Gastrocnemius medialis (tissue), 4 donors: ENCODE data around the gene ANKH. TPM values are rescaled to one million over a fixed set of nuclear protein-coding genes. Genes with fewer than 3 reads are reported as not detected.
"Not testable (repeated sequence)": the region's sequence is repeated elsewhere in the genome, so short reads cannot be mapped to it uniquely, and the experiment has no call there.

Experiments
- ATAC-seq, 2 donors: fragments of 150-250 bp; one replicate each; pipeline ENCODE4 v1.9.1; 2016
- DNase-seq, 2 donors: peaks; one replicate each; pipeline ENCODE4 v3.0.0-alpha.2; 2019
- H3K27ac ChIP-seq, 4 donors: fragments of 200-600 bp; sonication (generic); 1 replicate in 1 of 4; 2 replicates in 3 of 4; pipeline ENCODE4 v1.5.1; 2016 to 2018; ENCODE audit warnings: mild to moderate bottlenecking in 2 of 4, moderate library complexity in 1 of 4
- H3K27me3 ChIP-seq, 3 donors: fragments of 200-600 bp; sonication (generic) in 2 of 3; 1 replicate in 1 of 3; 2 replicates in 2 of 3; pipeline versions ENCODE4 v1.5.1 to v1.6.0; 2016 to 2019; ENCODE audit warnings: mild to moderate bottlenecking in 1 of 3, moderate library complexity in 1 of 3
- H3K36me3 ChIP-seq, 2 donors: fragments of 200-600 bp; sonication (generic) in 1 of 2; one replicate each; pipeline ENCODE4 v1.5.1; 2017 to 2018
- H3K4me1 ChIP-seq, 2 donors: fragments of 200-600 bp; sonication (generic) in 1 of 2; one replicate each; pipeline ENCODE4 v1.5.1; 2016 to 2017; ENCODE audit warnings: mild to moderate bottlenecking in 2 of 2
- H3K4me3 ChIP-seq, 4 donors: fragments of 200-600 bp; sonication (generic) in 3 of 4; 1 replicate in 1 of 4; 2 replicates in 3 of 4; pipeline ENCODE4 v1.5.1; 2016 to 2019; ENCODE audit warnings: mild to moderate bottlenecking in 2 of 4
- H3K9me3 ChIP-seq, 3 donors: fragments of 200-600 bp; sonication (generic) in 2 of 3; 1 replicate in 1 of 3; 2 replicates in 2 of 3; pipeline ENCODE4 v1.5.1; 2016 to 2019
- POLR2A ChIP-seq, 2 donors: fragments of 450-650 bp; IDR thresholded peaks; one replicate each; pipeline ENCODE4 v1.6.1; 2017; ENCODE audit warnings: antibody characterized with exemption in 2 of 2, mild to moderate bottlenecking in 2 of 2, moderate library complexity in 2 of 2
- in situ Hi-C, 4 donors: fragments of 200-750 bp; cut with MboI; loops; one replicate each; pipeline versions ENCODE4 v1.15.0 to v1.8.0; 2017; ENCODE audit warnings: low sequenced_read_pairs in 4 of 4
- intact Hi-C: fragments of 100-400 bp; cut with DNase I; formaldehyde crosslinking; loops from one replicate; pipeline ENCODE4 v1.15.1; 2023; ENCODE audit warnings: low total_unique reads
- total RNA-seq, 4 donors: library from RNA; depleted of rRNA; stranded (reverse); fragments of >200 nt; gene quantifications; one replicate each; pipeline versions ENCODE4 v1.1.0 to v1.2.3, GENCODE V29; 2016
- TF ChIP-seq, protein P1 (sequence below), 5 experiments: fragments of 450-650 bp in 3 of 5; fragments of 200-600 bp in 2 of 5; sonication (generic) in 2 of 5; IDR thresholded peaks in 4 of 5; conservative IDR thresholded peaks in 1 of 5; 1 replicate in 4 of 5; 2 replicates in 1 of 5; pipeline ENCODE4 v1.5.1; 2016 to 2019; ENCODE audit warnings: antibody characterized with exemption in 5 of 5, mild to moderate bottlenecking in 3 of 5, moderate library complexity in 3 of 5

ANKH gene
- total RNA-seq, 4 donors from 2014 or later, result 33.5 to 52.1 (median 36.0) TPM

DNA sequence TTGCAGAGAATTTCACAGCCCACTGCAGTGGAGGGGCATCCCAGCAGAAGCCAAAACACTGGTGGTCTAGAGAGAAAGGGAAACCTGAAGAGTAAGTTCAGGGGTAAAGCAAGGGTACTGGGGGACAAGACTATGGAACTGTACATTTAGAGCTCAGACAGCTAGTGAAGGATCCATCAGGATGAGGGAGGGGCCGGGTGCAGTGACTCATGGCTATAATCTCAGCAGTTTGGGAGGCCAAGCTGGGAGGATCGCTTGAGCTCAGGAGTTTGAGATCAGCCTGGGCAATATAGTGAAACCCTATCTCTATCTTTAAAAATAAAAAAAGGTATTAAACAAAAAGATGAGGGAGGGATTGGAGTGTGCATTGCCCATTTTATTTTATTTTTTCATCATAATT, 7.8 kb upstream of the ANKH start:
- in situ Hi-C loops, result loop anchor here in 2 of 4 donors (10.0 kb wide), 1 partner anchor 125 kb away; no protein-coding TSS in a partner anchor
- intact Hi-C loops, result no loop called here
- DNase-seq, result no peak

DNA sequence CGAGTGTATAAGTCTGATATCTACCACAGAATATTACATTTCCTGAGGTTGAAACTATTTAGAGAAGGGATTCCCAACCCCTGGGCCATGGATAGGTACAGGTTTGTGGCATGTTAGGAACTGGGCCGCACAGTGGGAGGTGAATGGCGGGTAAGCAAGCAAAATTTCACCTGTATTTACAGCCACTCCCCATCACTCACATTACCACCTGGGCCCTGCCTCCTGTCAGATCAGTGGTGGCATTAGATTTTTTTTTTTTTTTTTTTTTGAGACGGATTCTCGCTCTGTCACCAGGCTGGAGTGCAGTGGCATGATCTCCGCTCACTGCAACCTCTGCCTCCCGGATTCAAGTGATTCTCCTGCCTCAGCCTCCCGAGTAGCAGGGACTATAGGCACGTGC, 6.6 kb upstream of the ANKH start:
- DNase-seq, intact Hi-C loops, ATAC-seq, H3K27ac ChIP-seq, H3K36me3 ChIP-seq, H3K4me1 ChIP-seq, H3K9me3 ChIP-seq, H3K4me3 ChIP-seq, H3K27me3 ChIP-seq: not testable (repeated sequence)
- in situ Hi-C loops, result loop anchor here in 2 of 4 donors (10.0 kb wide), 1 partner anchor 127 kb away; no protein-coding TSS in a partner anchor

More for the DNA sequence above, 7.8 kb upstream of the ANKH start:
- TF ChIP-seq, protein P1, sequence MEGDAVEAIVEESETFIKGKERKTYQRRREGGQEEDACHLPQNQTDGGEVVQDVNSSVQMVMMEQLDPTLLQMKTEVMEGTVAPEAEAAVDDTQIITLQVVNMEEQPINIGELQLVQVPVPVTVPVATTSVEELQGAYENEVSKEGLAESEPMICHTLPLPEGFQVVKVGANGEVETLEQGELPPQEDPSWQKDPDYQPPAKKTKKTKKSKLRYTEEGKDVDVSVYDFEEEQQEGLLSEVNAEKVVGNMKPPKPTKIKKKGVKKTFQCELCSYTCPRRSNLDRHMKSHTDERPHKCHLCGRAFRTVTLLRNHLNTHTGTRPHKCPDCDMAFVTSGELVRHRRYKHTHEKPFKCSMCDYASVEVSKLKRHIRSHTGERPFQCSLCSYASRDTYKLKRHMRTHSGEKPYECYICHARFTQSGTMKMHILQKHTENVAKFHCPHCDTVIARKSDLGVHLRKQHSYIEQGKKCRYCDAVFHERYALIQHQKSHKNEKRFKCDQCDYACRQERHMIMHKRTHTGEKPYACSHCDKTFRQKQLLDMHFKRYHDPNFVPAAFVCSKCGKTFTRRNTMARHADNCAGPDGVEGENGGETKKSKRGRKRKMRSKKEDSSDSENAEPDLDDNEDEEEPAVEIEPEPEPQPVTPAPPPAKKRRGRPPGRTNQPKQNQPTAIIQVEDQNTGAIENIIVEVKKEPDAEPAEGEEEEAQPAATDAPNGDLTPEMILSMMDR (IDR thresholded peaks at IDR 0.05 in 4 of 5, conservative IDR thresholded peaks at IDR 0.05 in 1 of 5), result no peak
- no peak for TF ChIP-seq POLR2A (IDR thresholded peaks at IDR 0.05)
- no peaks in the 10 kb centered on the region for H3K27me3 ChIP-seq
- peaks cover 8 to 13% of the 10 kb centered on the region in 2 donors for H3K4me1 ChIP-seq
- ATAC-seq, result no peak
- H3K9me3 ChIP-seq, result no peaks in the 10 kb centered on the region
- H3K4me3 ChIP-seq, result no peak overlapping the region
- H3K27ac ChIP-seq, result no peak overlapping the region
- no peaks in the 10 kb centered on the region for H3K36me3 ChIP-seq

DNA sequence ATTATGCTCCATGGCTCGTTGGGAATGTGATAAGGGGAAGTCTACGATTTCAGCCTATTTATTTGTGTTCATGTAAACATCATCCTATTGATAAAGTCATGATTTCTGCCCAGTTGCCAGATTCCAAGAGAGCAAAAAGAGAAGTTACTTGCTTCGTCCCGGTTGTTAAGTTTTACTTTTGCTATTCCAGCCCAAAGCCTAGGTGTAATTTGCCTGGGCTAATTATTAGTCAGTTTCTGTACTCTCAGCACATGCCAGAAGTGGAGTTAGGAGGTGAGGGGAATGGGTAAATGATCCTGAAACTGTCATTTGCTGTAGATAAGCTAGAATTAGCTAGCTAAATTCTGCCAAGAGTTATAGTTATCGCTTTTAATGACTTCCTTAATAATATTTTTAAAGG, 4.5 kb upstream of the ANKH start:
- ATAC-seq, result no peak
- Histone ChIP-seq H3K36me3 (no peaks in the 10 kb centered on the region), H3K27ac (no peak overlapping the region), H3K4me1 (no peaks in the 10 kb centered on the region), H3K4me3 (no peak overlapping the region), H3K27me3 (no peaks in the 10 kb centered on the region), H3K9me3 (no peaks in the 10 kb centered on the region)
- intact Hi-C loops (no loop called here), in situ Hi-C loops (loop anchor here in 2 of 4 donors (10.0 kb wide), 1 partner anchor 129 kb away; no protein-coding TSS in a partner anchor)
- TF ChIP-seq, protein P1 (IDR thresholded peaks at IDR 0.05 in 4 of 5, conservative IDR thresholded peaks at IDR 0.05 in 1 of 5), result no peak
- TF ChIP-seq POLR2A (IDR thresholded peaks at IDR 0.05), result no peak
- no peak for DNase-seq

DNA sequence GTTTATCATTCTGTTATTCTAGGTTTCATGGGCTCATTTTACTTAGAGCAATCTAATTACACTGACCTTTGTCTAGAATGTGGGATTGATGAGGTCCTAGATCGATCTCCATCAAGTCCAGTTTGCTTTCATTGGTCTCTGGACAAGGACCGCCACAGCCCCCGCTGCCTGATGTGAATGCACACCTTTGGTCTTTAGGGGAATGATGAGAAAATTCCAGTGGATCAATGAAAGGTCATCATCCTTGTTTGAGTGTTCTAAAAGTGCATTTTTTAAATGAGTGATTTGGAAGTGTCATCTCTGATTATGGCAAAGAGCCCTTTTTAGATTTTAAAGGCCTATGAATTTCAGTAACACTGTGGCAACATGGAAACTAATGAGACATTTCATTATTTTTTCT, 2.2 kb upstream of the ANKH start:
- no peak for ATAC-seq
- in situ Hi-C loops (loop anchor here in 3 of 4 donors (10.0 to 25.0 kb wide), 2 partner anchors 131 to 136 kb away; no protein-coding TSS in a partner anchor), intact Hi-C loops (loop anchor here (2.0 to 5.0 kb wide), 3 partner anchors 129 to 209 kb away; partner anchors contain the start of gene OTULIN)
- peak overlapping the region in 1 of 4 donors; percentile 89 for H3K27ac ChIP-seq
- no peaks in the 10 kb centered on the region for H3K36me3 ChIP-seq
- no peaks in the 10 kb centered on the region for H3K9me3 ChIP-seq
- peaks cover 14% of the 10 kb centered on the region in 2 donors for H3K4me1 ChIP-seq
- no peak overlapping the region for H3K4me3 ChIP-seq
- no peaks in the 10 kb centered on the region for H3K27me3 ChIP-seq
- TF ChIP-seq, protein P1 (IDR thresholded peaks at IDR 0.05 in 4 of 5, conservative IDR thresholded peaks at IDR 0.05 in 1 of 5), result no peak
- no peak for TF ChIP-seq POLR2A (IDR thresholded peaks at IDR 0.05)
- DNase-seq, result no peak

DNA sequence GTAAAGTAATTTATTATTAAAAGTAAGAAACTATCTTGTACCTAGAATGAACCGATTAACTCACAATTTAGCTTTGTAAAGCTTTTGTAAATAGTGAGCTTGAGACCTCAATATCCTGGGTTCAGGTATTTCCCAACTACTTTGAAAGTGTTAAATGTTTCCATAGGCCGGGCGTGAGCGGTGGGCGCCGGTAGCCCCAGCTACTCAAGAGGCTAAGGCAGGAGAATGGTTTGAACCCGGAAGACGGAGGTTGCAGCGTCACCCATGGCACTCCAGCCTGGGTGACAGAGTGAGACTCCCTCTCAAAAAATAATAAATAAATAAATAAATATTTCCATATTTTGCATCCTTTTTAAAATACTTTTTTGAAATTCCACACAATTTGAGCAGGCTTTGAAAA, 1.5 kb upstream of the ANKH start:
- Histone ChIP-seq H3K4me1 (peaks cover 14% of the 10 kb centered on the region in 2 donors), H3K9me3 (no peaks in the 10 kb centered on the region), H3K27me3 (no peaks in the 10 kb centered on the region), H3K36me3 (no peaks in the 10 kb centered on the region), H3K4me3 (peak overlapping the region in 2 of 4 donors; percentile 81 to 87), H3K27ac (peak overlapping the region; percentile 89 to 91 (median 90))
- in situ Hi-C loops, result loop anchor here in 3 of 4 donors (10.0 to 25.0 kb wide), 2 partner anchors 132 to 136 kb away; no protein-coding TSS in a partner anchor
- no peak for TF ChIP-seq POLR2A (IDR thresholded peaks at IDR 0.05)
- TF ChIP-seq, protein P1 (IDR thresholded peaks at IDR 0.05 in 4 of 5, conservative IDR thresholded peaks at IDR 0.05 in 1 of 5), result no peak
- intact Hi-C loops, result loop anchor here (2.0 to 5.0 kb wide), 3 partner anchors 130 to 208 kb away; partner anchors contain the start of gene OTULIN
- no peak for DNase-seq
- no peak for ATAC-seq
